ENCODE data around the gene EGLN3. TPM values are rescaled to one million over a fixed set of nuclear protein-coding genes. Genes with fewer than 3 reads are reported as not detected.

The EGLN3 gene
- total RNA-seq, 4 donors from 2014 or later: 11.4 to 35.1 (median 25.0) TPM

DNA sequence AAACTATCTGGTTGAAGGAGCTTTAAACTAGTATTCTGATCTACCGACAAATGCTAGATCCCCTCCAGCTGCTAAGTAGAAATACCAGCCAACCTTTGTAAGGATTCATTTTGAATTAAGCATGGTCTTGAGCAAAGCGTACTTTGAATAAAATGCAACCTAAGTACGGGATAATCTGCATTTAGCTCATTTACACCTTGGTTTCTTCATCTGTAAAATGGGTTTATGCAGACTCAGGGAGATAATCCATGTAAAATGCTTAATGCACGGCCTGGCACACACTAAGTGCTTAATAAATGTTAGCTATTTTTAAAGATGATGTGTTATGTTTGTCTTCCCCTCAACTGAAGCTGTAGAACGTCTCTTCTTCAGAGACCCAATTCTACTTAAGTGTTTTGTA is 15.9 kb downstream of the EGLN3 start:
- intact Hi-C loops (cut with DNase I): no loop called here
- 68 to 81% methylated on average over 5 of the region's 5 CpGs for WGBS, 2 donors
- no peaks in the 10 kb centered on the region for H3K36me3 ChIP-seq
- no peak for TF ChIP-seq CTCF (IDR thresholded peaks at IDR 0.05)
- TF ChIP-seq POLR2A (IDR thresholded peaks at IDR 0.05): no peak
- no peaks in the 10 kb centered on the region for H3K27me3 ChIP-seq
- H3K4me1 ChIP-seq: peaks cover 5 to 59% (median 9%) of the 10 kb centered on the region in 3 donors
- no peak for DNase-seq
- H3K27ac ChIP-seq: no peak overlapping the region
- no peaks in the 10 kb centered on the region for H3K9me3 ChIP-seq
- H3K4me3 ChIP-seq: no peak overlapping the region

DNA sequence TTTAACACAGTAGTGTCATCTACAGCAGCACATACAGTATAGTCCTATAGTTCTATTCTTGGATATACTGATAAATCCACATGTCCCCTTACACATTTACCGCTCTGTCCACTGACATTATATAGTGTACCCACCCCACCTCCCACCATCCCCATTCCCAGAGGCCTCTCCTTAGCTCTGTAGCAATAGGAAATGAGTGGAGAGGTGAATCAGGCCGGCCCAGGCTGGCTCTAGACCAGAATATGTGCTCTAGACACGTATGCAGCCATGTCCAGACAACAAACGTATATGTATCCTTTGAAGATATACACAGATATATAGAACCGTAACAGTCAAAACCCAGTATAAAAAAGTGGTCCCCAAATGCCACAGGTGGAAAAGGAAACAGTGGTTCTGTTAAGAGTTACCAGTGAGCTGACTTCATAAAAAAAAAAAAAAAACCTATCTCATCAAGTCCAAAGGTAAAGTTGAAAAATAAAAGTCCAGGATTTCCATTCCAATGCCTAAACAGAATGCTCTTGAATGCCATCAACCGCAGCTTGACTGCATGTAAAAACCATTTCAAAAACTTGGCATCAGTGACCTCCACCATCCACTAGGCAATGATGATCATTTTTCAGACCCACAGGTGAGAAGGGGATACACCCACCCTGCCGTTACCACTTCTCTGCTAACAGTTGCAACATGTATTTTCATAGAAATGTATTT is 16.7 kb downstream of the EGLN3 start:
- Histone ChIP-seq H3K9me3 (no peaks in the 10 kb centered on the region), H3K36me3 (peaks cover 0 to 3% (median 0%) of the 10 kb centered on the region in 3 donors), H3K4me1 (peaks cover 5 to 58% (median 9%) of the 10 kb centered on the region in 3 donors), H3K4me3 (no peak overlapping the region), H3K27ac (peak overlapping the region in 1 of 4 donors; percentile 18), H3K27me3 (no peaks in the 10 kb centered on the region)
- DNase-seq: no peak
- intact Hi-C loops (cut with DNase I): no loop called here
- 72 to 86% methylated on average over 6 to 7 of the region's 7 CpGs for WGBS, 2 donors
- TF ChIP-seq POLR2A (IDR thresholded peaks at IDR 0.05) (no peak), CTCF (IDR thresholded peaks at IDR 0.05) (no peak)

- Histone ChIP-seq H3K4me1 (peaks cover 4 to 51% (median 7%) of the 10 kb centered on the region in 3 donors), H3K27ac (peak overlapping the region in 3 of 4 donors; percentile 18 to 36 (median 31)), H3K4me3 (no peak overlapping the region), H3K9me3 (no peaks in the 10 kb centered on the region), H3K27me3 (no peaks in the 10 kb centered on the region), H3K36me3 (peaks cover 0 to 11% (median 0%) of the 10 kb centered on the region in 3 donors)
- WGBS, 2 donors: 57 to 85% methylated on average over 8 of the region's 8 CpGs
- intact Hi-C loops (cut with DNase I): no loop called here
- DNase-seq: no peak
- TF ChIP-seq POLR2A (IDR thresholded peaks at IDR 0.05) (no peak), CTCF (IDR thresholded peaks at IDR 0.05) (no peak)
These were observed 17.4 kb downstream of the EGLN3 start for GRCh38 chr14:33933386-33933933.

DNA sequence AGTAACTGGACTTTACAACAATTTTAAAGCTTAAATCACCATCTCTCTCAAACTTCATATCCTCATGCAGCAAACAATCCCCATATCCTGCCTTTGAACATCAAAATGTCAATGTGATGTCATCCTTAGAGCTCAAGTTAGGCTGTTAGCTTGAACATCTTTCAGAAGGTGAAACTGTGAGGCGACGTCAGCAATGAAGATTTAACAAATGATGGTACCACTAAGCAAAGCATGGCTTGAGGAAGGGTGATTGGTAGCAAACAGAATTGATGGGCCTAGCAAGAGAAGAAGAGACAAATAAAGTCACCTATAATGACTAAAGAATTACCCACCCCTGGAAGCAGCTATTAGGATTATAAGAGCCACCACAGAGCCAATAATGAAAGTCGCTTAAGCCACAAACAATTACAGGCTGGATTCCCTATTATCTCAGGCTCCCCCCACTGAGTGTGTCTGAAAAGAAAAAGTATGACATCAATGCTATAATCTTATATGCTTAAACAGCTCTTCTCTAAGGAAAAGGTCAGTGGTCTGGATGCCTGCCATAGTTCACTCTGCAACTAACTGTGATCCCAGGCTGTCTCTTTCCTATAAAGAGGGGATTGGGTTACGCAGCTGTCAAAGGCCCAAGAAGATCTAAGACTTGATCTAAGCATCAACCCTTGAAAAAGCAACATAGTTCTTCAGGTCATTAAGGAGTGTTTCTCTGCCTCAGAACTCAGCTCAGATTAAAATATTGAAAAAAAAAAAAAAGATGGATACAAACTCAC is 18.1 kb downstream of the EGLN3 start:
- Histone ChIP-seq H3K27ac (peak overlapping the region in 1 of 4 donors; percentile 31), H3K4me1 (peaks cover 0 to 44% (median 0%) of the 10 kb centered on the region in 3 donors), H3K9me3 (no peaks in the 10 kb centered on the region), H3K27me3 (no peaks in the 10 kb centered on the region), H3K36me3 (peaks cover 0 to 18% (median 0%) of the 10 kb centered on the region in 3 donors), H3K4me3 (no peak overlapping the region)
- 80 to 86% methylated on average over 4 of the region's 4 CpGs for WGBS, 2 donors
- TF ChIP-seq CTCF (IDR thresholded peaks at IDR 0.05) (no peak), POLR2A (IDR thresholded peaks at IDR 0.05) (no peak)
- intact Hi-C loops (cut with DNase I): no loop called here
- no peak for DNase-seq

- TF ChIP-seq CTCF (IDR thresholded peaks at IDR 0.05) (no peak), POLR2A (IDR thresholded peaks at IDR 0.05) (no peak)
- intact Hi-C loops (cut with DNase I): no loop called here
- WGBS, 2 donors: 86 to 98% methylated on average over 3 of the region's 3 CpGs
- no peaks in the 10 kb centered on the region for H3K9me3 ChIP-seq
- H3K27me3 ChIP-seq: no peaks in the 10 kb centered on the region
- H3K36me3 ChIP-seq: peaks cover 0 to 25% (median 0%) of the 10 kb centered on the region in 3 donors
- peak overlapping the region in 1 of 4 donors; percentile 75 for H3K27ac ChIP-seq
- no peak overlapping the region for H3K4me3 ChIP-seq
- H3K4me1 ChIP-seq: peaks cover 0 to 39% (median 0%) of the 10 kb centered on the region in 3 donors
- DNase-seq: no peak
These were observed 18.8 kb downstream of the EGLN3 start for GRCh38 chr14:33932033-33932432.
